C4-2B (cell line): ENCODE measurements around the gene SARDH.

Source experiments
- ZFX ChIP-seq: fragments of 450-650 bp; IDR thresholded peaks from 2 replicates; pipeline ENCODE4 v1.6.1; 2017
- TF ChIP-seq, protein P1 (sequence below): fragments of 450-650 bp; conservative IDR thresholded peaks from 2 replicates; pipeline ENCODE4 v1.5.1; 2017; ENCODE audit warnings: mild to moderate bottlenecking

DNA sequence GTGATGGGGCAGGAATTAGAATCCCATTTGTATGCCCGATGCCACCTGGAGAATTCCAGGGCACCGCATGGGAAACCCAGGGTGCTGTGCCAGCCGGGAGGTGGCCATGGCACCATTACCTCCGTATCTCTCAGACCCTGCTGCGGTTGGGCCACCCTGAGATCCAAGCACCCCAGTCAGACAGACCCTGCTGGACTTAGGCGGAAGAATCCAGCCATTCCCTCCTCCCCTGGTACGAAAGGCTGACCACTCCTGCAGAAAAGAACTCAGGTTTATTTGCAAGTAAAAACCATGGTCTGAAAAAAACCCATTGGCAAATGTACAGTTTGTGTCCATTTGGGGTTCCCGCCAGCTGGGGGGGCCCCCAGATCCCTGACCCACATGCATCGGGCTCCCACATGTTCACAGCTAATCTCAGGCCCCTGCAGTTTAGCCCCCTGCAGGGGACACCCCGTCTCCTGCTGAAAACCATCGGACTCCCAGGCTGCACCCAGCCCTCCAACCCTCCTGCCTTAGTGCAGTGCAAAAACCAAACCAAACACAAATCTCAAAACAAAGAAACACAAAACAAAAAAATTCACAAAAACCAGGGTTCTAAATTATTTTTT, 23.6 kb upstream of the SARDH start:
- TF ChIP-seq, protein P1, sequence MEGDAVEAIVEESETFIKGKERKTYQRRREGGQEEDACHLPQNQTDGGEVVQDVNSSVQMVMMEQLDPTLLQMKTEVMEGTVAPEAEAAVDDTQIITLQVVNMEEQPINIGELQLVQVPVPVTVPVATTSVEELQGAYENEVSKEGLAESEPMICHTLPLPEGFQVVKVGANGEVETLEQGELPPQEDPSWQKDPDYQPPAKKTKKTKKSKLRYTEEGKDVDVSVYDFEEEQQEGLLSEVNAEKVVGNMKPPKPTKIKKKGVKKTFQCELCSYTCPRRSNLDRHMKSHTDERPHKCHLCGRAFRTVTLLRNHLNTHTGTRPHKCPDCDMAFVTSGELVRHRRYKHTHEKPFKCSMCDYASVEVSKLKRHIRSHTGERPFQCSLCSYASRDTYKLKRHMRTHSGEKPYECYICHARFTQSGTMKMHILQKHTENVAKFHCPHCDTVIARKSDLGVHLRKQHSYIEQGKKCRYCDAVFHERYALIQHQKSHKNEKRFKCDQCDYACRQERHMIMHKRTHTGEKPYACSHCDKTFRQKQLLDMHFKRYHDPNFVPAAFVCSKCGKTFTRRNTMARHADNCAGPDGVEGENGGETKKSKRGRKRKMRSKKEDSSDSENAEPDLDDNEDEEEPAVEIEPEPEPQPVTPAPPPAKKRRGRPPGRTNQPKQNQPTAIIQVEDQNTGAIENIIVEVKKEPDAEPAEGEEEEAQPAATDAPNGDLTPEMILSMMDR = no peak
- no peak for TF ChIP-seq ZFX
